Smooth muscle cell (in vitro differentiated cells): ENCODE results near the gene KRT33B. TPM values are rescaled to one million over a fixed set of nuclear protein-coding genes. Genes with fewer than 3 reads are reported as not detected.

ENCODE experiments used
- DNase-seq: peaks from one replicate; lab custom pipeline; 2025; ENCODE audit not compliant: unreplicated experiment; lab: John Stamatoyannopoulos, UW
- H2AFZ ChIP-seq: fragments of 200-600 bp; sonication (generic); 2 replicates; pipeline ENCODE4 v1.6.0; 2016; ENCODE audit warnings: antibody characterized with exemption, low read depth, mild to moderate bottlenecking
- H3F3A ChIP-seq: fragments of 200-600 bp; sonication (generic); 2 replicates; pipeline ENCODE4 v1.6.0; 2017; ENCODE audit warnings: antibody characterized with exemption, low read depth
- H3K27ac ChIP-seq: fragments of 200-600 bp; sonication (generic); 2 replicates; pipeline ENCODE4 v1.5.1; 2016; ENCODE audit warnings: low read depth, mild to moderate bottlenecking
- H3K27me3 ChIP-seq: fragments of 200-600 bp; sonication (generic); 2 replicates; pipeline ENCODE4 v1.6.1; 2016; ENCODE audit warnings: low read depth, mild to moderate bottlenecking
- H3K36me3 ChIP-seq: fragments of 200-600 bp; sonication (generic); 2 replicates; pipeline ENCODE4 v1.5.1; 2016; ENCODE audit warnings: low read depth
- H3K4me1 ChIP-seq: fragments of 200-600 bp; sonication (generic); 2 replicates; pipeline ENCODE4 v1.5.1; 2016; ENCODE audit warnings: low read depth
- H3K4me2 ChIP-seq: fragments of 200-600 bp; sonication (generic); 2 replicates; pipeline ENCODE4 v1.6.0; 2016; ENCODE audit warnings: mild to moderate bottlenecking
- H3K4me3 ChIP-seq: fragments of 200-600 bp; sonication (generic); 2 replicates; pipeline ENCODE4 v1.5.1; 2016; ENCODE audit warnings: mild to moderate bottlenecking
- H3K79me2 ChIP-seq: fragments of 200-600 bp; sonication (generic); 2 replicates; pipeline ENCODE4 v1.6.0; 2016; ENCODE audit warnings: low read depth, mild to moderate bottlenecking
- H3K9ac ChIP-seq: fragments of 200-600 bp; sonication (generic); 2 replicates; pipeline ENCODE4 v1.6.0; 2016; ENCODE audit warnings: low read depth
- H3K9me3 ChIP-seq: fragments of 200-600 bp; sonication (generic); replicated peaks from 2 replicates; pipeline ENCODE4 v1.5.1; 2016; ENCODE audit warnings: low read depth
- H4K20me1 ChIP-seq: fragments of 200-600 bp; sonication (generic); 2 replicates; pipeline ENCODE4 v1.6.0; 2016; ENCODE audit warnings: low read depth
- CTCF ChIP-seq: fragments of 200-600 bp; sonication (generic); IDR thresholded peaks from 2 replicates; pipeline ENCODE4 v1.5.1; 2017; ENCODE audit warnings: borderline replicate concordance, mild to moderate bottlenecking, antibody characterized with exemption; ENCODE audit not compliant: insufficient read depth, poor library complexity, severe bottlenecking
- WGBS: methylation state at CpG from one replicate; pipeline ENCODE4 v1.1.7; 2016; ENCODE audit warnings: low lambda C conversion rate; 5-methylcytosine and 5-hydroxymethylcytosine counted together
- polyA plus RNA-seq: library from polyadenylated mRNA; unstranded; fragments of >200 nt; fragmentation: Nextera tagmentation; extraction: Ambion mirVana; gene quantifications from 2 replicates; pipeline ENCODE4 v1.2.1, GENCODE V29; 2016
- total RNA-seq: library from RNA; depleted of rRNA; stranded (reverse); fragments of >200 nt; gene quantifications from 2 replicates; pipeline ENCODE4 v1.2.3, GENCODE V29; 2014

Gene KRT33B
- total and polyA plus RNA-seq, 2 experiments from 2014 or later = 1.1 to 2.7 TPM

- TF ChIP-seq CTCF = no peak
- Histone ChIP-seq H4K20me1 (no peaks in the 10 kb centered on the region), H3K36me3 (no peaks in the 10 kb centered on the region), H3K4me1 (no peaks in the 10 kb centered on the region), H3K9me3 (no peaks in the 10 kb centered on the region), H3K4me3 (no peak overlapping the region), H3K27me3 (no peaks in the 10 kb centered on the region), H2AFZ (no peak overlapping the region), H3K79me2 (no peaks in the 10 kb centered on the region), H3F3A (no peaks in the 10 kb centered on the region), H3K27ac (no peak overlapping the region), H3K9ac (no peak overlapping the region), H3K4me2 (no peak overlapping the region)
- no peak for DNase-seq
- 73% methylated on average over 2 of the region's 2 CpGs for WGBS
Observed at GRCh38 chr17:41339571-41340172, 29.9 kb downstream of the KRT33B start.

- Histone ChIP-seq H2AFZ (no peak overlapping the region), H3K4me1 (no peaks in the 10 kb centered on the region), H3K27me3 (no peaks in the 10 kb centered on the region), H3F3A (no peaks in the 10 kb centered on the region), H4K20me1 (no peaks in the 10 kb centered on the region), H3K9ac (no peak overlapping the region), H3K4me3 (no peak overlapping the region), H3K9me3 (no peaks in the 10 kb centered on the region), H3K36me3 (no peaks in the 10 kb centered on the region), H3K4me2 (no peak overlapping the region), H3K79me2 (no peaks in the 10 kb centered on the region), H3K27ac (no peak overlapping the region)
- no peak for TF ChIP-seq CTCF
- no peak for DNase-seq
- WGBS = 71% methylated on average over 5 of the region's 5 CpGs
Observed at GRCh38 chr17:41338961-41339485, 30.6 kb downstream of the KRT33B start.

- Histone ChIP-seq H3K4me2 (no peak overlapping the region), H3K27ac (no peak overlapping the region), H3K79me2 (no peaks in the 10 kb centered on the region), H3K9ac (no peak overlapping the region), H3F3A (no peaks in the 10 kb centered on the region), H2AFZ (no peak overlapping the region), H3K27me3 (no peaks in the 10 kb centered on the region), H4K20me1 (no peaks in the 10 kb centered on the region), H3K4me1 (no peaks in the 10 kb centered on the region), H3K9me3 (no peaks in the 10 kb centered on the region), H3K36me3 (no peaks in the 10 kb centered on the region), H3K4me3 (no peak overlapping the region)
- no peak for DNase-seq
- WGBS = 100% methylated on average over 1 of the region's 1 CpG
- no peak for TF ChIP-seq CTCF
Observed at GRCh38 chr17:41335747-41336146, 33.9 kb downstream of the KRT33B start.
